Prostate gland (tissue), 2 donors: ENCODE measurements around the gene PSTPIP1. TPM values are rescaled to one million over a fixed set of nuclear protein-coding genes. Genes with fewer than 3 reads are reported as not detected.

Experiments used
- DNase-seq: peaks from one replicate; pipeline ENCODE4 v3.0.0-alpha.2; 2019; ENCODE audit warnings: low spot score
- H3K27ac ChIP-seq, 2 donors: fragments of 200-600 bp; sonication (generic); 2 replicates each; pipeline ENCODE4 v1.5.1; 2017 to 2019
- H3K27me3 ChIP-seq: fragments of 200-600 bp; sonication (generic); replicated peaks from 2 replicates; pipeline ENCODE4 v1.5.1; 2019; ENCODE audit not compliant: insufficient read depth
- H3K36me3 ChIP-seq, 2 donors: fragments of 200-600 bp; sonication (generic); 1 replicate in 1 of 2; 2 replicates in 1 of 2; pipeline versions ENCODE4 v1.5.1 to v1.8.1; 2017 to 2019
- H3K4me1 ChIP-seq: fragments of 200-600 bp; sonication (generic); replicated peaks from 2 replicates; pipeline ENCODE4 v1.5.1; 2019
- H3K4me3 ChIP-seq, 2 donors: fragments of 200-600 bp; sonication (generic); 2 replicates each; pipeline ENCODE4 v1.5.1; 2017 to 2019
- H3K9me3 ChIP-seq: fragments of 200-600 bp; sonication (generic); 2 replicates; pipeline ENCODE4 v1.5.1; 2017
- POLR2A ChIP-seq: fragments of 450-650 bp; IDR thresholded peaks from one replicate; pipeline ENCODE4 v1.6.1; 2016; ENCODE audit warnings: antibody characterized with exemption, mild to moderate bottlenecking
- POLR2AphosphoS5 ChIP-seq: sonication (generic); formaldehyde crosslinking; IDR thresholded peaks from one replicate; pipeline ENCODE4 v1.6.1; 2017; ENCODE audit warnings: antibody characterized with exemption
- WGBS: methylation state at CpG from one replicate; pipeline ENCODE4 v1.1.5; 2018; 5-methylcytosine and 5-hydroxymethylcytosine counted together
- intact Hi-C: fragments of 100-400 bp; cut with DNase I; formaldehyde crosslinking; loops from one replicate; pipeline ENCODE4 v1.14.2; 2022
- total RNA-seq, 2 donors: library from RNA; depleted of rRNA; stranded (reverse); fragments of >200 nt; gene quantifications; one replicate each; pipeline ENCODE4 v1.1.0, GENCODE V29; 2016
- TF ChIP-seq, protein P1 (sequence below), 4 experiments: fragments of 200-600 bp in 2 of 4; fragments of 450-650 bp in 2 of 4; sonication (generic) in 2 of 4; IDR thresholded peaks; 1 replicate in 3 of 4; 2 replicates in 1 of 4; pipeline ENCODE4 v1.5.1; 2016 to 2019; ENCODE audit warnings: antibody characterized with exemption in 4 of 4, mild to moderate bottlenecking in 2 of 4, moderate library complexity in 2 of 4

Gene PSTPIP1
- total RNA-seq, 2 donors from 2014 or later, result 2.1 to 7.0 TPM

DNA sequence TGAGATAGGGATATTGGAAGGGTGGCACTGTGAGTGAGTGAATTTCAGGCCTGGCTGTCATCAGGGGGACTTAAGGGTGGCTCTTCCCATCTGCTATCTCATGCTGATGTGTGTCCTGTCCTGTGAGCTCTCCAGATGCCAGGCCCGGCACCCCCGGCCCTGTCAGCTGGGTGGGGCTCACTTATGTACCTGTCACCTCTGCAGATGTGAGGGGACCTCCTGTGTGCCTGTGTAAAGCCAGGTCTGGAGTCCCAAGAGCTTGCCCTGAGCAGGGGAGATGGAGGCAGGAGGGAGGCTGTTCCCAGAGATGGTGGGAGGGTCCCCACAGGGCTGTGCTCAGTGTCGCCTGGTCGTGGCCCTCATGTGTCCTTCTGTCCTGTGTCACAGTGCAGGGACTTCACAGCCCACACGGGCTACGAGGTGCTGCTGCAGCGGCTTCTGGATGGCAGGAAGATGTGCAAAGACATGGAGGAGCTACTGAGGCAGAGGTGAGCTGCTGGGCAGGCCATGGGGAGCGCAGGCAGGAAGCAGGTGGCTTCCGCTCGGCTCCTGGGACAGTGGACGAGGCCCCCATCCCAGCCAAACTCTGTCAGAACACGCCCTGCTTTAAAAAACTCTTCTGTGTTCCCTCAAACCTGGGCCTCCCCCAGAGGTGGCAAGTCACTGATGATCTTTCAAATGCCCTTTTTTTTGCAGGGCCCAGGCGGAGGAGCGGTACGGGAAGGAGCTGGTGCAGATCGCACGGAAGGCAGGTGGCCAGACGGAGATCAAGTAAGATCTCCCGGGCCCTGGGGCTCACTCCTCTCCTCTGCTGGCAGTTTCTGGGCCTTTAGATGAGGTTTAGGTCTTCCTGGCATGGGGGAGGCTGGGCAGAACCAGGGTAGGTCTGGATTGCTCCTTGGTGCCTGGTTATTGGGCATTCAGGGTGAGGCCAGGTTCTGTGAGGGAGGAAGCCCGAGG, 23.1 kb downstream of the PSTPIP1 start:
- Histone ChIP-seq H3K9me3 (no peaks in the 10 kb centered on the region), H3K36me3 (no peaks in the 10 kb centered on the region), H3K27ac (no peak overlapping the region), H3K27me3 (no peaks in the 10 kb centered on the region), H3K4me1 (no peaks in the 10 kb centered on the region), H3K4me3 (no peak overlapping the region)
- WGBS, result 90% methylated on average over 18 of the region's 20 CpGs
- DNase-seq, result no peak
- TF ChIP-seq, protein P1, sequence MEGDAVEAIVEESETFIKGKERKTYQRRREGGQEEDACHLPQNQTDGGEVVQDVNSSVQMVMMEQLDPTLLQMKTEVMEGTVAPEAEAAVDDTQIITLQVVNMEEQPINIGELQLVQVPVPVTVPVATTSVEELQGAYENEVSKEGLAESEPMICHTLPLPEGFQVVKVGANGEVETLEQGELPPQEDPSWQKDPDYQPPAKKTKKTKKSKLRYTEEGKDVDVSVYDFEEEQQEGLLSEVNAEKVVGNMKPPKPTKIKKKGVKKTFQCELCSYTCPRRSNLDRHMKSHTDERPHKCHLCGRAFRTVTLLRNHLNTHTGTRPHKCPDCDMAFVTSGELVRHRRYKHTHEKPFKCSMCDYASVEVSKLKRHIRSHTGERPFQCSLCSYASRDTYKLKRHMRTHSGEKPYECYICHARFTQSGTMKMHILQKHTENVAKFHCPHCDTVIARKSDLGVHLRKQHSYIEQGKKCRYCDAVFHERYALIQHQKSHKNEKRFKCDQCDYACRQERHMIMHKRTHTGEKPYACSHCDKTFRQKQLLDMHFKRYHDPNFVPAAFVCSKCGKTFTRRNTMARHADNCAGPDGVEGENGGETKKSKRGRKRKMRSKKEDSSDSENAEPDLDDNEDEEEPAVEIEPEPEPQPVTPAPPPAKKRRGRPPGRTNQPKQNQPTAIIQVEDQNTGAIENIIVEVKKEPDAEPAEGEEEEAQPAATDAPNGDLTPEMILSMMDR (IDR thresholded peaks at IDR 0.05), result no peak
- TF ChIP-seq POLR2A (no peak), POLR2AphosphoS5 (no peak)
- intact Hi-C loops, result no loop called here

DNA sequence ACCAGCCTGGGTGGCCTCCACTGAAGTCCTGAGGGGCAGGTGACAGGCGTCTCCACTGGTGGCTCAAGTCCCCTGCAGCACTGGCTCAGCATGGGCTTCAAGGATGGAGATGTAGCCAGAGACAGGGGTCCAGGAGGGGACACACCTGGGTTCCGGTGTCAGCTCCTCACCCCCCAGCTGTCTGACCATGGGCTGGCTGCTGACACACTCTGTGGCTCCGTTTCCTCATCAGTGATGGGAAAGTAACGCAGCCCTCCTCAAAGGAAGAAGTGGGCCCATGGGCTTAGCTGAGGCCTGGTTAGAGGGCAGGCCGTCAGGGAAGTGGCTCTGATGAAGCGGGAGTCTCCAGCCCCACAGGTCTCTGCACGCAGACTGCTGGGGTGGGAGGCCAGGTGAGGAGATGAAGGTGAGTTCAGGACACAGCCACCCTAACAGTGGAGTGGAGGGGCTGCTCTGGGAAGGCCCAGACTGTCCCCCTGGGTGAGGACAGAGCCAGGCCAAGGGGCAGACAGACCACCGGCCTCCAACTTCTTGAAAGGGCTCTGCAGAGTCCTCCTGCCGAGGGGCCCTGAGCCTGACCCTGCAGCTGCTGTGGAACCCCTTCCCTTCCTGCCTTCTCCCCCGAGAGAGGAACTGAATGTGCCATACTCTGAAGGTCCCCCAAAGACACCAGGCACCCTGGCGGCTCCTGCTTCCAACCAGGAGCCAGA, 24.0 kb downstream of the PSTPIP1 start:
- Histone ChIP-seq H3K27me3 (no peaks in the 10 kb centered on the region), H3K4me1 (no peaks in the 10 kb centered on the region), H3K27ac (no peak overlapping the region), H3K36me3 (no peaks in the 10 kb centered on the region), H3K4me3 (no peak overlapping the region), H3K9me3 (no peaks in the 10 kb centered on the region)
- WGBS, result 86% methylated on average over 11 of the region's 11 CpGs
- DNase-seq, result no peak
- TF ChIP-seq POLR2AphosphoS5 (no peak), POLR2A (no peak)
- TF ChIP-seq, protein P1 (IDR thresholded peaks at IDR 0.05), result no peak
- intact Hi-C loops, result no loop called here

DNA sequence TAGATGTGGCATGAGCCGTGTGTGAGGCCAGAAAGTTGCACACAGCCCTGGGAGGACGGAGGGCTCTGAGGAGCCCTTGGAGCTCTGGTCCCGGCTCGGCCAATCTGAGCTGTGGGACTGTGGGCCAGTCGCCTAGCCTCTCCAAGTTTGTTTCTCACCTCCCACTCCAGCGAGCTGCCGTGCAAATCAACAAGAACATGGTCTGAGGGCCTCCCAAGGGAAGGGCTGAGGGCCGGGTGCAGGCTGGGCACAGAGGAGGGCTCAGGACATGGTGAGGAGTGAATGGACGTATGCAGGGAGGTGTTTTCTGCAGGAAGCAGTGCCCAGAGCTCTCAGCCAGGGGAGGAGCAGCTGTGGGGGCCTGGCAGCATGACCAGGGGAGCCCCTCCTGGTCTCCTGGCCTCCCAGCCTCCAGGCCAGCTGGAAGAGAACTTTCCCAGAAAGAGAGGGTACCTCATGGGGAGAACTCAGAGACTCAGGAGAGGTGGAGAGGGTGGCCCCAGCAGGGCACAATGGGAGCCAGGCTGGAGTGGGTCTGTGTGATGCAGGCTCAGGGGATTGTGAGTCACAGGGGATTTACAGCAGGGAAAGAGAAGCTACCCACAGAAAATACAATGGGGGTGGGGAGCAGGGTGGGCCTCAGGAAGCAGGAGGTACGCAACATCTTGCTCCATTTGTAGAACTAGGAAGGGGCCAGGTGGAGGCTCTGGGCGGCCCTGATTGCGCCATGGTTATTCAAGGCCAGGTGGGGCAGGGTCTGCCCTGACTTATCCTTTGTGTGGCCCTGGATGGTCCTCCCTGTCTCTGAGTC, 24.8 kb downstream of the PSTPIP1 start:
- H3K27me3 ChIP-seq, result no peaks in the 10 kb centered on the region
- intact Hi-C loops, result loop anchor here (5.0 kb wide), 1 partner anchor 523 kb away; no protein-coding TSS in a partner anchor
- DNase-seq, result no peak
- no peak overlapping the region for H3K27ac ChIP-seq
- H3K36me3 ChIP-seq, result no peaks in the 10 kb centered on the region
- 73% methylated on average over 12 of the region's 12 CpGs for WGBS
- no peaks in the 10 kb centered on the region for H3K4me1 ChIP-seq
- H3K9me3 ChIP-seq, result no peaks in the 10 kb centered on the region
- TF ChIP-seq POLR2AphosphoS5 (no peak), POLR2A (no peak)
- TF ChIP-seq, protein P1 (IDR thresholded peaks at IDR 0.05), result no peak
- no peak overlapping the region for H3K4me3 ChIP-seq

DNA sequence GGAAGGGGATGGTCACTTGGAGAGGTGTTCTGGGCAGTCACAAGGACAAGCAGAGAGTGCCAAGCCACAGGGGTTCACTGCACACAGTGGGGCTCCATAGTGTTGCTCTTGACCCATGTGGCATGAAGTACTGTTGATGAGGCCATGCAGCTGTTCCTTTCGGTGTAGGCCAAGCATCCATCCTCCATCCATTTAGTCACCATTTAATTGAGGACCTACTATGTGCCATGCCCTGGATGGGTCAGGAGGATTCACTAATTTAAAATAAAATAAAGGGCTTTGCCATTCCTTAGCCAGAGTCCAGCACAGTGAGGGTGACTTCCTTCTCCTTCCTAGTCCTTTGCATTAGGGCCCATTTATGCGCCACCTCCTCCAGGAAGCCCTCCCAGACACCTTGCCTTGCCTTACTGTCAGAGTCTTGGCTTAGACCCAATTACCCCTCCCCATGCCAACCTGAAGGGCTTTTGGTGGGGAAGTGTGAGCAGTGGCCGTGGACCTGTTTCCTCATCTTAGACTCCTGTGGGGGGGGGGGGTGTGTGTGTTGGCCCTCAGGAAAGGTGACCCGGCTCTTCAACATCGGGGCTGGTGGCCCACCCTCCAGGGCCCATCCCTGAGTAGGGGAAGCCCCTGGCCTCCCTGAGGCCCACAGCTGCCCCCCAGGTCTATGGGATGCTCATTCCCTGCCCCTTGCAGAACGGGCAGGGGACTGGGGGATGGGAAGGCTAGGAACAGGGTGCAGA, 25.6 kb downstream of the PSTPIP1 start:
- TF ChIP-seq POLR2AphosphoS5 (no peak), POLR2A (no peak)
- TF ChIP-seq, protein P1 (IDR thresholded peaks at IDR 0.05), result no peak
- no peaks in the 10 kb centered on the region for H3K9me3 ChIP-seq
- H3K36me3 ChIP-seq, result no peaks in the 10 kb centered on the region
- no peaks in the 10 kb centered on the region for H3K27me3 ChIP-seq
- no peak for DNase-seq
- intact Hi-C loops, result loop anchor here (5.0 kb wide), 1 partner anchor 522 kb away; no protein-coding TSS in a partner anchor
- no peaks in the 10 kb centered on the region for H3K4me1 ChIP-seq
- H3K27ac ChIP-seq, result no peak overlapping the region
- no peak overlapping the region for H3K4me3 ChIP-seq
- 89% methylated on average over 6 of the region's 6 CpGs for WGBS
